ACC112 (cell line): Measurements from ENCODE around the gene IGF2R.
"Not testable (repeated sequence)": the region's sequence is repeated elsewhere in the genome, so short reads cannot be mapped to it uniquely, and the experiment has no call there.

ENCODE experiments used
- H2AFZ ChIP-seq: fragments of 200-600 bp; sonication (generic); one replicate; pipeline ENCODE4 v1.6.0; 2017; ENCODE audit warnings: antibody characterized with exemption, low read length; ENCODE audit not compliant: unreplicated experiment
- H3K27ac ChIP-seq: fragments of 200-600 bp; sonication (generic); 2 replicates; pipeline ENCODE4 v1.5.1; 2014; ENCODE audit warnings: low read depth, mild to moderate bottlenecking, antibody characterized with exemption, low read length, moderate library complexity
- H3K27me3 ChIP-seq: fragments of 200-600 bp; sonication (generic); 2 replicates; pipeline ENCODE4 v1.6.1; 2014; ENCODE audit warnings: mild to moderate bottlenecking, antibody characterized with exemption, low read length, moderate library complexity, mixed read lengths; ENCODE audit not compliant: insufficient read depth
- H3K36me3 ChIP-seq: fragments of 200-600 bp; sonication (generic); 2 replicates; pipeline ENCODE4 v1.6.1; 2016; ENCODE audit warnings: mild to moderate bottlenecking, antibody characterized with exemption, low read length, moderate library complexity, mixed read lengths; ENCODE audit not compliant: insufficient read depth
- H3K4me1 ChIP-seq: fragments of 200-600 bp; sonication (generic); one replicate; pipeline ENCODE4 v1.6.1; 2016; ENCODE audit warnings: low read length, mixed read lengths; ENCODE audit not compliant: insufficient read depth, unreplicated experiment, control insufficient read depth
- H3K4me3 ChIP-seq: fragments of 200-600 bp; sonication (generic); 2 replicates; pipeline ENCODE4 v1.5.1; 2014; ENCODE audit warnings: mild to moderate bottlenecking, low read depth, low read length
- H3K79me2 ChIP-seq: fragments of 200-600 bp; sonication (generic); one replicate; pipeline ENCODE4 v1.6.0; 2016; ENCODE audit warnings: low read length; ENCODE audit not compliant: control insufficient read depth, unreplicated experiment, insufficient read depth

The IGF2R gene

DNA sequence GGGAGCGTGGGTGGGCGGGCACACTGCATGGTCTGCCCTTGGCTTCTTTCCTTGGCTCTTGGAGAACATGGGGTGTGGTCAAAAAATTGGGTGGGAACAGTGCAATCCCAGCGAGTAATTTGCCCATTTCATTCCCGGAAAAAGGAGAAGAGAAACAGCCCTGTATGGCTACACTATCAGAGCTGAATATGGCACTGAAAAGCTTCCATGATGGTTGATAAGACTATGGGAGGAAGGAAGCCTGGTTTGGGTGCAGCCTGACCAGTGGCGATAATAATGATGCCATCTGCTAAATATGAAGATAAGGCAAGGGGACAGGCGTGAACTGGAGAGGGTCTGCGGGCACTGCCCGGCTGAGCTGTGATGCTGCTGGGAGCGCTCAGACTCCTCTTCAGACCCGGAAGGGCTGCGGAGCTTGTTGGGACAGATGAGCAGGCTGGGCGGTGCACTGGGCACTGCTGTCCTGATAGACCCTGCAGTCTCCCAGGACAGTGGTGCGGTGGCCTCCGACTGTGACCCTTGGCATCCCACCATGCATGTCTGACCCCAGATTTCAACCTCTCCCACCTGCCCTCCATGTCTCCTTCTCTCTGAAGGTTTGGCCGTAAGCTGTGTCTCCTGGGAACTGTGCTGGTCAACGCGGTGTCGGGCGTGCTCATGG is 162.9 kb downstream of the IGF2R start:
- Histone ChIP-seq H3K27ac (no peak overlapping the region), H3K79me2 (no peaks in the 10 kb centered on the region), H2AFZ (no peak overlapping the region), H3K4me3 (no peak overlapping the region), H3K36me3 (no peaks in the 10 kb centered on the region), H3K4me1 (peaks cover 2% of the 10 kb centered on the region), H3K27me3 (no peaks in the 10 kb centered on the region)

GRCh38 chr6:160132297-160132637 is 163.4 kb downstream of the IGF2R start:
- H3K4me3 ChIP-seq, result no peak overlapping the region
- no peaks in the 10 kb centered on the region for H3K27me3 ChIP-seq
- H3K4me1 ChIP-seq, result peaks cover 2% of the 10 kb centered on the region
- H3K79me2 ChIP-seq, result no peaks in the 10 kb centered on the region
- H3K36me3 ChIP-seq, result no peaks in the 10 kb centered on the region
- H2AFZ ChIP-seq, result no peak overlapping the region
- H3K27ac ChIP-seq, result no peak overlapping the region; the same call in 1 of the 2 replicates

- Histone ChIP-seq H3K79me2 (no peaks in the 10 kb centered on the region), H2AFZ (peak overlapping the region; percentile 60), H3K36me3 (no peaks in the 10 kb centered on the region), H3K4me1 (peaks cover 2% of the 10 kb centered on the region), H3K27me3 (no peaks in the 10 kb centered on the region), H3K27ac (no peak overlapping the region; the same call in 1 of the 2 replicates), H3K4me3 (no peak overlapping the region)
Measured at GRCh38 chr6:160132776-160133338, 164.0 kb downstream of the IGF2R start.

DNA sequence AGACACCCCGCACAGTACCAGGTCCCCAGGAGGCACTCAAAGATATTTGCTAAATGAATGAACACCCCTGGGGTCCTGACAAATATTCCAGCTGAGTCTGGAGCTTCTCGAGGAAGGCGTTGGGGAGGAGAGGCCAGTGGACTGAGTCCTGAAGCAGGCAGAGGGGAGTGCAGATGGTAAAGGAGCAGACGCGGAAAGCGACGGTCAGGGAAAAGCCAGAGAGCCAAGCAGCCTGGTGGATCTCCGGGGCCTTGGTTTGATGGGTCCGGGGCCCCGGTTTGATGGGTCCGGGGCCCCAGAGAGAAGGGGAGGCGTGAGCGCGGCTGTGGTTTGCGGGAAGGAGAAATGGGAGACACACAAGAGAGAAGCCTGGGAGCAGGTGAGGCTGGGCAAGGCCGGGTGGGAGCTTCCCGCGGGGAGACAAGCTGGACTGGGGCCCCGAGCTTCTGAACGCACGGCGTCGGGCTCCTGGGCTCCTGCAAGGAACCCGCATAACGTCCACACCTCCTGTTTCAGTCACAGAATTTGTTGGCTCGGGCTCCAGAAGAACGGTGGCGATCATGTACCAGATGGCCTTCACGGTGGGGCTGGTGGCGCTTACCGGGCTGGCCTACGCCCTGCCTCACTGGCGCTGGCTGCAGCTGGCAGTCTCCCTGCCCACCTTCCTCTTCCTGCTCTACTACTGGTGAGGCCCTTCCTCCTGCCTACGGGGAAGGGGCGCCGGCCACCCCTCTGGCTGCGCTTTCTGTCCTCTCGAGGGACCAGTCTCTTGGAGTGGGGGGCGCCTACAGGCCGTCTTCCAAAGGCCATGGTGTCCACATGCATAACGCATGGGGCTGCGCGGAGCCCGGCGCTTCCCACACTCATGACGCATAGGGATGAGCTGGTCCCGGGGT is 164.8 kb downstream of the IGF2R start:
- Histone ChIP-seq H3K36me3 (no peaks in the 10 kb centered on the region), H3K27ac (no peak overlapping the region), H3K79me2 (no peaks in the 10 kb centered on the region), H3K4me3 (no peak overlapping the region), H2AFZ (no peak overlapping the region), H3K4me1 (peaks cover 7% of the 10 kb centered on the region), H3K27me3 (no peaks in the 10 kb centered on the region)

- not testable (repeated sequence) for H3K4me3 ChIP-seq, H3K79me2 ChIP-seq, H3K27me3 ChIP-seq, H2AFZ ChIP-seq, H3K36me3 ChIP-seq, H3K27ac ChIP-seq
- peaks cover 13% of the 10 kb centered on the region for H3K4me1 ChIP-seq
Measured at GRCh38 chr6:160134337-160134751, 165.5 kb downstream of the IGF2R start.

- Histone ChIP-seq H2AFZ (no peak overlapping the region), H3K4me1 (peaks cover 17% of the 10 kb centered on the region), H3K79me2 (no peaks in the 10 kb centered on the region), H3K36me3 (no peaks in the 10 kb centered on the region), H3K27me3 (no peaks in the 10 kb centered on the region), H3K27ac (no peak overlapping the region), H3K4me3 (no peak overlapping the region)
Measured at GRCh38 chr6:160134779-160135547, 166.1 kb downstream of the IGF2R start.

DNA sequence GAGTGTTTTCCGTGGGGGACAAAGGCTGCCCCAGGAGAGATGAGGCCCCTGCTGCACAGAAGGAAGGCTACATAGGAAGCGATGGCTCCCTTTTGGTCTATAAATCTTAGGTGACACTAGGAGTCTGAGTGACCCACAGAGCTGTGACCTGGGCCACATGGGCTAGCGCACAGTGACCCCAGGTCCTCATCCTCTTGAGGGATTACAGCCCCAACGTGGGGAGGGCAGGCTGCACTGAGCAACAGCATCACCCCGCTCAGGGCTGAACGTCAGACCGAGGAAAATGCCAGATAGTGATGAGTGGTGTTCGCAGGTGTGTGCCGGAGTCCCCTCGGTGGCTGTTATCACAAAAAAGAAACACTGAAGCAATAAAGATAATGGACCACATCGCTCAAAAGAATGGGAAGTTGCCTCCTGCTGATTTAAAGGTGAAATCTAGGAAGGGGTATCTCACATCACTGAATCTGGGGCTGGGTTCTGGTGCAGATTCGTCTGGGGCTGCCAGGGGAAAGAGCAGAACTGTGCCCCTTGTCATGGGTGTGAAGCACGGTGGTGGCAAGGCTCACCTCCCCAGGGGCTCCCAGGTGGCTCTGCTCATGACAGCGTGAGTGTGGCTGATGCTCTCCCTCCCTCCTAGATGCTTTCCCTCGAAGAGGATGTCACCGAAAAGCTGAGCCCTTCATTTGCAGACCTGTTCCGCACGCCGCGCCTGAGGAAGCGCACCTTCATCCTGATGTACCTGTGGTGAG is 167.2 kb downstream of the IGF2R start:
- Histone ChIP-seq H2AFZ (no peak overlapping the region), H3K27me3 (no peaks in the 10 kb centered on the region), H3K4me3 (no peak overlapping the region), H3K4me1 (peaks cover 25% of the 10 kb centered on the region), H3K79me2 (no peaks in the 10 kb centered on the region), H3K36me3 (no peaks in the 10 kb centered on the region), H3K27ac (no peak overlapping the region)

DNA sequence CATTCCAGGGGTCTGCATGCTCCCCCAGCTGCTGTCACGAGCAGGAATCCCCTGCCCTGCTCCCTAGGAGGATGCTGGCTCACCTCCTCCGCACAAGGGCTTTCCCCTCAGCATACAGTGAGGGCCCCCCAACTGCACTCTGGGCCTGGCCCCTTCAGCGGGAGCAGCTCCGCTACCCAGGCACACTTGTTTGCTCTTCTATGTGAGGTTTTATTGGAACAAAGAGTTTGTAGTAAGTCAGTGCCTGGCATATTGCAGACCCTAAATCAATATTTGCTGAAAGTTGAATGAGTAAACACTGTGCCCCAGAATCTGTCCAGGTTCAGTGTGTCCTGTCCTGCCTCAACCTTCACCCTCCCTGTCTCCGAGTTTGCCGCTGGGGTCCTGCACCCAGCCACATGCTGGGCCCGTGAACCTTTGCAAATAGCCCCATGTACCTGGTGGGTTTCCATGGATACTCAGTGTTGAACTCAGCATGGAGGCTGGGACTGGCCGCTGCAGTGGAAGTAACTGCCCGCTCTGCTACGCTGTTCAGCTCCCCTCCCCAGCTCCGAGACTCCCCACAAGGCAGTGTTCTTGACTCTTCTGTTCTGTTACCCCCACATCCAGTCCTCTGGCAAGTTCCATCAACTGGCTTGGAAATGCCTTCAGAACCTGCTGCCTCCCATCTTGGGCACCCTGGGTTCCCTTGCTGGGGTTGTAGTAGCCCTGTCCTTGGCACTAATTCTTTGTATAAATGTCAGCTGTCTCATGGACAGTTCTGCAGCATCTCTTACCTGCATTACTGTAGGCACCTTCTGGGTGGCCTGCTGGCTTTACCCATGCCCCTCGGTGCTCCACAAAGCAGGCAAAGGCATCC is 168.5 kb downstream of the IGF2R start:
- Histone ChIP-seq H2AFZ (no peak overlapping the region), H3K79me2 (no peaks in the 10 kb centered on the region)

DNA sequence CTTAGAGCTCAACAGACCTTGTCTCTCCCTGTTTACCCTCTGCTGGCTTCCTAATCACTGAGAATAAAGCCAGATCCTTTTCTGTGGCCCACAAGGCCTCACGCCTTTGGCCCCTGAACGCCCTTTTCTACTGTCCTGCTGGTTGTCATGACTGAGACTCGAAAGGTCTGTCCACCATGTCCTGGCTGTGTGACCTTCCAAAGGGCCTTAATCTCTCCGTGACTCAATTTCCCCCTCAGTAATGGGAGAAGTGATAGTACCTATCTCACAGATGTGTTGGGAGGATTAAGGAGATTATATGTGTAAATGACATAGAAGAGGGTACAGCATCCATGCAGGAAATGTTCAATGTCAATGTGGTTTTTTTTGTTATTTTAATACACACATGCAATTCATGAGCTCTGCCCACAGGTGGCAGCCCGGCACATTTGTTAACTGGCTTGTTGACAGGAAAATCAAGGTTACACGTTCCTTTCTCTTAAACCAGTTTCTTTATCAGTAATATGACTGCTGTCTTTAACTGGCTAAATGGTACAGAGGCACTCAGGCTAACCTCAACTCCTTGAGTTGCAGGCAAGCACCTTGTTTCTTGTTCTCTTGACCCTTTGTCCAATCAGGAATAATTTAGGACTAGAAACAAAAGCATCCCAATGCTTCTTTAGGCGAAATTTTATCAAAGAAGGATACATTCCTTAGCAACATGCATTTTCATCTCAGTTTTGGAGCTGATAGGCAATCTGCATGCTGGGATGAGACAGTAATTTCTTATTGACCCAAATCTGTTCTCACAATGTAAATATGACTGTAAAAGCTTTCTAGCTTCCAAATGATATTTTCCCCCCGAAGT is 169.3 kb downstream of the IGF2R start:
- no peaks in the 10 kb centered on the region for H3K79me2 ChIP-seq
- peak overlapping the region; percentile 20 for H3K27ac ChIP-seq
- no peak overlapping the region for H3K4me3 ChIP-seq
- H2AFZ ChIP-seq, result no peak overlapping the region
- H3K27me3 ChIP-seq, result no peaks in the 10 kb centered on the region
- H3K36me3 ChIP-seq, result no peaks in the 10 kb centered on the region
- H3K4me1 ChIP-seq, result peaks cover 31% of the 10 kb centered on the region

More for the DNA sequence above, 168.5 kb downstream of the IGF2R start:
- Histone ChIP-seq H3K4me1 (peaks cover 31% of the 10 kb centered on the region), H3K27ac (no peak overlapping the region), H3K36me3 (no peaks in the 10 kb centered on the region), H3K27me3 (no peaks in the 10 kb centered on the region), H3K4me3 (no peak overlapping the region)
